Measurements from ENCODE around the gene PSMD13.

- TF ChIP-seq CTCF (IDR thresholded peaks at IDR 0.05) (no peak), ZFX (IDR thresholded peaks at IDR 0.05; ENCODE audit: borderline replicate concordance) (no peak)
Observed at GRCh38 chr11:232783-233565, 3.8 kb upstream of the PSMD13 start.
